Gastrocnemius medialis (tissue), 4 donors: ENCODE data around the gene SP4. TPM values are rescaled to one million over a fixed set of nuclear protein-coding genes. Genes with fewer than 3 reads are reported as not detected.

Experiments
- ATAC-seq, 2 donors: fragments of 150-250 bp; one replicate each; pipeline ENCODE4 v1.9.1; 2016
- DNase-seq, 2 donors: peaks; one replicate each; pipeline ENCODE4 v3.0.0-alpha.2; 2019
- H3K27ac ChIP-seq, 4 donors: fragments of 200-600 bp; sonication (generic); 1 replicate in 1 of 4; 2 replicates in 3 of 4; pipeline ENCODE4 v1.5.1; 2016 to 2018; ENCODE audit warnings: mild to moderate bottlenecking in 2 of 4, moderate library complexity in 1 of 4
- H3K27me3 ChIP-seq, 3 donors: fragments of 200-600 bp; sonication (generic) in 2 of 3; 1 replicate in 1 of 3; 2 replicates in 2 of 3; pipeline versions ENCODE4 v1.5.1 to v1.6.0; 2016 to 2019; ENCODE audit warnings: mild to moderate bottlenecking in 1 of 3, moderate library complexity in 1 of 3
- H3K36me3 ChIP-seq, 2 donors: fragments of 200-600 bp; sonication (generic) in 1 of 2; one replicate each; pipeline ENCODE4 v1.5.1; 2017 to 2018
- H3K4me1 ChIP-seq, 2 donors: fragments of 200-600 bp; sonication (generic) in 1 of 2; one replicate each; pipeline ENCODE4 v1.5.1; 2016 to 2017; ENCODE audit warnings: mild to moderate bottlenecking in 2 of 2
- H3K4me3 ChIP-seq, 4 donors: fragments of 200-600 bp; sonication (generic) in 3 of 4; 1 replicate in 1 of 4; 2 replicates in 3 of 4; pipeline ENCODE4 v1.5.1; 2016 to 2019; ENCODE audit warnings: mild to moderate bottlenecking in 2 of 4
- H3K9me3 ChIP-seq, 3 donors: fragments of 200-600 bp; sonication (generic) in 2 of 3; 1 replicate in 1 of 3; 2 replicates in 2 of 3; pipeline ENCODE4 v1.5.1; 2016 to 2019
- POLR2A ChIP-seq, 2 donors: fragments of 450-650 bp; IDR thresholded peaks; one replicate each; pipeline ENCODE4 v1.6.1; 2017; ENCODE audit warnings: antibody characterized with exemption in 2 of 2, mild to moderate bottlenecking in 2 of 2, moderate library complexity in 2 of 2
- in situ Hi-C, 4 donors: fragments of 200-750 bp; cut with MboI; loops; one replicate each; pipeline versions ENCODE4 v1.15.0 to v1.8.0; 2017; ENCODE audit warnings: low sequenced_read_pairs in 4 of 4
- intact Hi-C: fragments of 100-400 bp; cut with DNase I; formaldehyde crosslinking; loops from one replicate; pipeline ENCODE4 v1.15.1; 2023; ENCODE audit warnings: low total_unique reads
- total RNA-seq, 4 donors: library from RNA; depleted of rRNA; stranded (reverse); fragments of >200 nt; gene quantifications; one replicate each; pipeline versions ENCODE4 v1.1.0 to v1.2.3, GENCODE V29; 2016
- TF ChIP-seq, protein P1 (sequence below), 5 experiments: fragments of 450-650 bp in 3 of 5; fragments of 200-600 bp in 2 of 5; sonication (generic) in 2 of 5; IDR thresholded peaks in 4 of 5; conservative IDR thresholded peaks in 1 of 5; 1 replicate in 4 of 5; 2 replicates in 1 of 5; pipeline ENCODE4 v1.5.1; 2016 to 2019; ENCODE audit warnings: antibody characterized with exemption in 5 of 5, mild to moderate bottlenecking in 3 of 5, moderate library complexity in 3 of 5

Gene SP4
- total RNA-seq, 4 donors from 2014 or later: 8.0 to 13.9 (median 9.5) TPM

DNA sequence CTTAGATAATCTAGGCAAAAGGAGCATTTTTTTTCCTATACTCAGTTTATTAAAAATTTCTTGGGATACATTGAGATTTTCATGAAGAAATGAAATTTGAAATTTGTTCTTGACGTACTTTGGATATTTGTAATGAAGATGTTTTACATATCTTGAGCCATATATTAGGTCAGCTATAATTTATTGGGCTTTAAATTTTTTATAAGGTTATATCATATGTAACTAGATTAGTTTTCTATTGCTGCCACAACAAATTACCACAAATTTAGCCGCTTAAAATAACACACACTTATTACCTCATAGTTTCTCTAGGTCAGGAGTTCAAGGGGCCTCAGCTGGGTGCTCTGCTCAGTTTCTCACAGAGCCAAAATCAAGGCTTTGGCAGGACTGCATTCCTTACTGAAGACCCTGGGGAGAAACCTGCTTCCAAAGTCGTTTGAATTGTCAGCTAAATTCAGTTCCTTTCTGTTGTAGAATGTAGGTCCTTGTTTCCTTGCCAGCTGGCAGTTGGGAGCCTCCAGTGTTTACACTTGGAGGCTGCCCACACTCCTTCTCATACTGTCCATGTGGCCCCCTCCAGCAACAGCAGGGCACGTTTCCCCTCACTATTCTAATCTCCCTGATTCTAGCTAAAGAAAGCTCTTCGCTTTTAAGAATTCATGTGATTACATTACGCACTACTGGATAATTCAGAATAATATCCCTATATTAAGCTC is 72.4 kb downstream of the SP4 start:
- Histone ChIP-seq H3K4me3 (no peak overlapping the region), H3K27me3 (no peaks in the 10 kb centered on the region), H3K9me3 (no peaks in the 10 kb centered on the region), H3K4me1 (no peaks in the 10 kb centered on the region), H3K27ac (no peak overlapping the region), H3K36me3 (no peaks in the 10 kb centered on the region)
- DNase-seq (no peak), ATAC-seq (no peak)
- intact Hi-C loops (loop anchor here (10.0 kb wide), 1 partner anchor 725 kb away; no protein-coding TSS in a partner anchor), in situ Hi-C loops (loop anchor here (10.0 to 25.0 kb wide), 3 partner anchors 235 to 245 kb away; no protein-coding TSS in a partner anchor)
- TF ChIP-seq POLR2A (IDR thresholded peaks at IDR 0.05): no peak
- TF ChIP-seq, protein P1, sequence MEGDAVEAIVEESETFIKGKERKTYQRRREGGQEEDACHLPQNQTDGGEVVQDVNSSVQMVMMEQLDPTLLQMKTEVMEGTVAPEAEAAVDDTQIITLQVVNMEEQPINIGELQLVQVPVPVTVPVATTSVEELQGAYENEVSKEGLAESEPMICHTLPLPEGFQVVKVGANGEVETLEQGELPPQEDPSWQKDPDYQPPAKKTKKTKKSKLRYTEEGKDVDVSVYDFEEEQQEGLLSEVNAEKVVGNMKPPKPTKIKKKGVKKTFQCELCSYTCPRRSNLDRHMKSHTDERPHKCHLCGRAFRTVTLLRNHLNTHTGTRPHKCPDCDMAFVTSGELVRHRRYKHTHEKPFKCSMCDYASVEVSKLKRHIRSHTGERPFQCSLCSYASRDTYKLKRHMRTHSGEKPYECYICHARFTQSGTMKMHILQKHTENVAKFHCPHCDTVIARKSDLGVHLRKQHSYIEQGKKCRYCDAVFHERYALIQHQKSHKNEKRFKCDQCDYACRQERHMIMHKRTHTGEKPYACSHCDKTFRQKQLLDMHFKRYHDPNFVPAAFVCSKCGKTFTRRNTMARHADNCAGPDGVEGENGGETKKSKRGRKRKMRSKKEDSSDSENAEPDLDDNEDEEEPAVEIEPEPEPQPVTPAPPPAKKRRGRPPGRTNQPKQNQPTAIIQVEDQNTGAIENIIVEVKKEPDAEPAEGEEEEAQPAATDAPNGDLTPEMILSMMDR (IDR thresholded peaks at IDR 0.05 in 4 of 5, conservative IDR thresholded peaks at IDR 0.05 in 1 of 5): no peak

DNA sequence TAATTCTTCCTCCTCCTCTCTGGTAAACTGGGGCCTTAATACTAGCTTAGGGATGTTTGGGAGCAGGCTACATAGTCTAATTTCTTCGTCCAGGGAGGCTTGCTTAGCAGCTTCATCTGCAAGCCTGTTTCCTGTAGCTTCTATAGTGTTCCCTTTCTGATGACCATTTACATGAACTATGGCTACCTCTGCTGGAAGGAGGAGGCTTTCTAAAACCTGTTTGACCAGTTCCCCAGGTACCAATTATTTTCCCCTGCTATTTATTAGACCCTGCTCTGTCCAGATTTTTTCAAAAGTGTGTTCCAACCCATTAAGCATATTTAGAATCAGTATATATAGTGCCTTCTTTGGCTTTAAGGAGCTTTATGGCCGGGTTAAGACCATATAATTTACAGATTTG is 76.1 kb downstream of the SP4 start:
- in situ Hi-C loops (loop anchor here (10.0 to 25.0 kb wide), 3 partner anchors 239 to 249 kb away; no protein-coding TSS in a partner anchor), intact Hi-C loops (loop anchor here (10.0 kb wide), 1 partner anchor 729 kb away; no protein-coding TSS in a partner anchor)
- TF ChIP-seq POLR2A (IDR thresholded peaks at IDR 0.05): no peak
- TF ChIP-seq, protein P1 (IDR thresholded peaks at IDR 0.05 in 4 of 5, conservative IDR thresholded peaks at IDR 0.05 in 1 of 5): no peak
- H3K27ac ChIP-seq: no peak overlapping the region
- DNase-seq (no peak), ATAC-seq (no peak)
- H3K9me3 ChIP-seq: no peaks in the 10 kb centered on the region
- no peak overlapping the region for H3K4me3 ChIP-seq
- H3K36me3 ChIP-seq: no peaks in the 10 kb centered on the region
- H3K4me1 ChIP-seq: no peaks in the 10 kb centered on the region
- no peaks in the 10 kb centered on the region for H3K27me3 ChIP-seq

DNA sequence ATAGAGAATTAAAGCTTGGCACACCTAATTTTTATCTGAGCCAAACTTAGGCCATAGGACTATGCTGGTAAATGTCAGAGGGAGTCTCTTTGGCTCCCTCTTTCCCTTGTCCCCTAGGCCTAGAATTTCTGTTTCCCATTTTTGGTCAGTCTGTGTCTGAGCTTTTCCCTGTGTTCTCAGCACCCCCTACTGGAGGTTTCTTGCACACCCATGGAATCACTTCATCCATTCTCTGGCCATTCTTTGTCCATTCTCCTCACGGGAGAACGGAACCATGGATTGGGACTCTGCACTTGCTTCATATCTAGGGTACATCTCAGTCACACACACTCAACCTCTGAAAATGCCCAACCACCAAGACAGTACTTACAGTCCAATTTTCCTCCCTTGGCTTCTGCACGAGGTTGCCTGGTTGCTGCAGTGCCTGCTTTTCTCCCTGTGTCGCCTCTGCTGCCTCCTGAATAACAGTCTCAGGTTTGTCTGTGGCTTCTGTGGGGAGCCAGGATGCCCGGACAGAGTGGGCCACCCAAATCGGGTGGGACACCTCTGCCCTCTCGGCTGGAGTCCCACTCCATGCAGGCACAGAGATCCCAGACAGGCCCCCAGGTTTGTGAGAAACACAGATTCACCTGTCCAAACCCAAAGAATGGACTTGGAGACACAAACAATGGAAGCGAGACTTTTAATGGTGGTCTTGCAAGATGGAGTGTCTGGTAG is 79.9 kb downstream of the SP4 start:
- H3K4me3 ChIP-seq: no peak overlapping the region
- intact Hi-C loops (loop anchor here (2.0 to 10.0 kb wide), 2 partner anchors 251 to 733 kb away; no protein-coding TSS in a partner anchor), in situ Hi-C loops (loop anchor here (10.0 to 25.0 kb wide), 3 partner anchors 243 to 253 kb away; no protein-coding TSS in a partner anchor)
- no peaks in the 10 kb centered on the region for H3K9me3 ChIP-seq
- H3K36me3 ChIP-seq: no peaks in the 10 kb centered on the region
- no peaks in the 10 kb centered on the region for H3K4me1 ChIP-seq
- no peak overlapping the region for H3K27ac ChIP-seq
- no peaks in the 10 kb centered on the region for H3K27me3 ChIP-seq
- TF ChIP-seq POLR2A (IDR thresholded peaks at IDR 0.05): no peak
- TF ChIP-seq, protein P1 (IDR thresholded peaks at IDR 0.05 in 4 of 5, conservative IDR thresholded peaks at IDR 0.05 in 1 of 5): peak; percentile 58 to 78 (median 66)
- DNase-seq (no peak), ATAC-seq (peak in 1 of 2 donors; percentile 75)

DNA sequence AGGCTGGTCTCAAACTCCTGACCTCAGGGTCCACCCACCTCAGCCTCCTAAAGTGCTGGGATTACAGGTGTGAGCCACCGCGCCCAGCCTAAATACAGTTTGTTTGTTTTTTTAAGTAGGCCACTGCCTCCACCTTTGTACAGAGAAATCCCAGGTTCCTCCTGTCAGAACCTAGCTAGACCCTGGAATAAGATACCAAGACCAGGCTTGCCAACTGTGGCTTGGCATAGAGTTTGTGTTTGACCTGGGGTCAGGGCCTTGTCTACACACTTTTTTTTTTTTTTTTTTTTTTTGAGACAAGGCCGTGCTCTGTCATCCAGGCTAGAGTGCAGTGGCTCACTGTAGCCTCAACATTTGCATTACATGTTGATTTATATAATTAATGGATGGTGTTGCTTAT is 80.7 kb downstream of the SP4 start:
- Histone ChIP-seq H3K27ac (no peak overlapping the region), H3K27me3 (no peaks in the 10 kb centered on the region), H3K36me3 (no peaks in the 10 kb centered on the region), H3K9me3 (no peaks in the 10 kb centered on the region), H3K4me1 (no peaks in the 10 kb centered on the region), H3K4me3 (no peak overlapping the region)
- no peak for DNase-seq
- in situ Hi-C loops: loop anchor here (10.0 to 25.0 kb wide), 3 partner anchors 244 to 254 kb away; no protein-coding TSS in a partner anchor
- TF ChIP-seq, protein P1 (IDR thresholded peaks at IDR 0.05 in 4 of 5, conservative IDR thresholded peaks at IDR 0.05 in 1 of 5): no peak
- TF ChIP-seq POLR2A (IDR thresholded peaks at IDR 0.05): no peak
- intact Hi-C loops: loop anchor here (10.0 kb wide), 1 partner anchor 734 kb away; no protein-coding TSS in a partner anchor
- ATAC-seq: no peak
